T-cell (primary cell): ENCODE measurements around the gene POLR2J3. TPM values are rescaled to one million over a fixed set of nuclear protein-coding genes. Genes with fewer than 3 reads are reported as not detected.
A peak's percentile ranks its signal among the peaks of the same experiment; 100 is the strongest.
"Not testable (repeated sequence)": the region's sequence is repeated elsewhere in the genome, so short reads cannot be mapped to it uniquely, and the experiment has no call there.

ENCODE experiments used
- ATAC-seq, 4 experiments: fragments of 200-7000 bp in 3 of 4; fragments of 150-1000 bp in 1 of 4; cut with Tn5 transposase; replicated peaks in 1 of 4; 1 replicate in 3 of 4; 2 replicates in 1 of 4; pipeline ENCODE4 v1.10.0; 2021; ENCODE audit warnings: moderate library complexity in 3 of 4, mild to moderate bottlenecking in 2 of 4, moderate number of reproducible peaks in 1 of 4
- CTCF ChIA-PET, 2 donors: fragments of 300-600 bp; sonication (Branson Sonifier 250); formaldehyde crosslinking; loops; one replicate each; lab custom pipeline; 2022; ENCODE audit warnings: antibody characterized with exemption in 2 of 2; lab: Charles Lee
- POLR2A ChIA-PET, 2 donors: fragments of 300-600 bp; sonication (Branson Sonifier 250); formaldehyde crosslinking; loops; one replicate each; lab custom pipeline; 2022; ENCODE audit warnings: antibody characterized with exemption in 2 of 2; lab: Charles Lee
- DNase-seq, 35 experiments: peaks; one replicate each; pipeline versions ENCODE4 v3.0.0 to v3.0.0-alpha.2; 2013 to 2023
- H3K27ac ChIP-seq: one replicate; pipeline ENCODE4 v1.5.1; 2013; ENCODE audit warnings: low read length
- H3K27me3 ChIP-seq, 2 experiments: replicated peaks in 1 of 2; 1 replicate in 1 of 2; 2 replicates in 1 of 2; pipeline versions ENCODE4 v1.6.1 to v1.7.0; 2013; ENCODE audit warnings: low read length in 1 of 2, mixed read lengths in 1 of 2; ENCODE audit not compliant: control insufficient read depth in 2 of 2, insufficient read depth in 2 of 2; ENCODE audit errors: extremely low read depth in 1 of 2
- H3K36me3 ChIP-seq, 2 donors: 1 replicate in 1 of 2; 2 replicates in 1 of 2; pipeline versions ENCODE4 v1.6.1 to v1.7.0; 2013; ENCODE audit warnings: low read length in 1 of 2; ENCODE audit not compliant: control insufficient read depth in 2 of 2, insufficient read depth in 1 of 2; ENCODE audit errors: extremely low read depth in 1 of 2
- H3K4me1 ChIP-seq, 2 experiments: 1 replicate in 1 of 2; 2 replicates in 1 of 2; pipeline versions ENCODE4 v1.6.1 to v1.7.0; 2013; ENCODE audit warnings: low read length in 2 of 2, mixed read lengths in 1 of 2; ENCODE audit not compliant: insufficient read depth in 2 of 2, control insufficient read depth in 1 of 2; ENCODE audit errors: extremely low read depth in 1 of 2
- H3K4me3 ChIP-seq, 2 donors: 1 replicate in 1 of 2; 2 replicates in 1 of 2; pipeline versions ENCODE4 v1.5.1 to v1.7.0; 2013; ENCODE audit warnings: mild to moderate bottlenecking in 2 of 2, low read length in 1 of 2, moderate library complexity in 1 of 2; ENCODE audit not compliant: control insufficient read depth in 1 of 2; ENCODE audit errors: extremely low read depth in 1 of 2
- H3K9me3 ChIP-seq: 2 replicates; pipeline ENCODE4 v1.7.0; 2013
- H3K27ac Mint-ChIP-seq, 2 donors: one replicate each; pipeline ENCODE4 v1.8.0; 2020 to 2021; ENCODE audit warnings: mild to moderate bottlenecking in 2 of 2, mixed read lengths in 2 of 2
- H3K27me3 Mint-ChIP-seq, 2 donors: one replicate each; pipeline ENCODE4 v1.8.0; 2021 to 2022; ENCODE audit warnings: mixed read lengths in 2 of 2
- H3K36me3 Mint-ChIP-seq: one replicate; pipeline ENCODE4 v1.8.0; 2021; ENCODE audit warnings: mixed read lengths
- H3K4me1 Mint-ChIP-seq, 3 donors: one replicate each; pipeline ENCODE4 v1.8.0; 2020 to 2022; ENCODE audit warnings: mixed read lengths in 3 of 3, mild to moderate bottlenecking in 1 of 3
- H3K4me3 Mint-ChIP-seq, 3 donors: one replicate each; pipeline ENCODE4 v1.8.0; 2020 to 2022; ENCODE audit warnings: mild to moderate bottlenecking in 3 of 3, mixed read lengths in 3 of 3, moderate library complexity in 3 of 3
- H3K9me3 Mint-ChIP-seq, 3 donors: one replicate each; pipeline ENCODE4 v1.8.0; 2020 to 2022; ENCODE audit warnings: mixed read lengths in 3 of 3
- WGBS: methylation state at CpG from one replicate; pipeline ENCODE4 v1.1.5; 2013; ENCODE audit warnings: missing lambda C conversion rate; ENCODE audit not compliant: insufficient coverage; 5-methylcytosine and 5-hydroxymethylcytosine counted together
- total RNA-seq, 35 experiments: library from RNA in 6 of 35; stranded (reverse) in 6 of 35; fragments of 120-200 nt in 1 of 35; gene quantifications; one replicate each; pipeline versions ENCODE4 v1.2.1 to v1.2.4 and lab custom pipeline; 2013 to 2026

Gene POLR2J3
- total RNA-seq, 5 donors from 2014 or later (not counting 1 experiment from before 2014, with no cell fraction given), result 71.3 to 228 (median 97.5) TPM

- WGBS, result no CpG with 5 or more reads among the region's 13 CpGs
- POLR2A ChIA-PET, result not testable (repeated sequence)
Observed at GRCh38 chr7:102527822-102528793, 44.3 kb downstream of the POLR2J3 start.

GRCh38 chr7:102527182-102527581 lies 45.2 kb downstream of the POLR2J3 start:
- no CpG with 5 or more reads among the region's 8 CpGs for WGBS
- H3K27ac Mint-ChIP-seq, ATAC-seq, H3K27ac ChIP-seq, H3K4me3 ChIP-seq, H3K27me3 Mint-ChIP-seq, H3K4me3 Mint-ChIP-seq, CTCF ChIA-PET, H3K9me3 ChIP-seq, H3K4me1 Mint-ChIP-seq, H3K9me3 Mint-ChIP-seq, H3K36me3 ChIP-seq, H3K27me3 ChIP-seq, DNase-seq, POLR2A ChIA-PET, H3K4me1 ChIP-seq, H3K36me3 Mint-ChIP-seq: not testable (repeated sequence)

More at GRCh38 chr7:102527822-102528793, 44.3 kb downstream of the POLR2J3 start:
- H3K9me3 ChIP-seq, H3K27me3 ChIP-seq, H3K9me3 Mint-ChIP-seq, H3K27ac ChIP-seq, H3K27me3 Mint-ChIP-seq, H3K4me3 Mint-ChIP-seq, ATAC-seq, H3K27ac Mint-ChIP-seq, H3K4me3 ChIP-seq, H3K4me1 ChIP-seq, H3K36me3 Mint-ChIP-seq, H3K4me1 Mint-ChIP-seq, DNase-seq, CTCF ChIA-PET, H3K36me3 ChIP-seq: not testable (repeated sequence)

- WGBS, result no CpG with 5 or more reads among the region's 2 CpGs
- H3K9me3 Mint-ChIP-seq, H3K4me3 ChIP-seq, CTCF ChIA-PET, POLR2A ChIA-PET, H3K4me1 Mint-ChIP-seq, H3K4me1 ChIP-seq, H3K27me3 Mint-ChIP-seq, H3K36me3 ChIP-seq, H3K9me3 ChIP-seq, H3K36me3 Mint-ChIP-seq, ATAC-seq, H3K27ac ChIP-seq, H3K27me3 ChIP-seq, H3K27ac Mint-ChIP-seq, H3K4me3 Mint-ChIP-seq: not testable (repeated sequence)
- DNase-seq, result peak in 1 of 35 experiments; percentile 7
Observed at GRCh38 chr7:102524803-102525202, 47.6 kb downstream of the POLR2J3 start.

GRCh38 chr7:102520797-102521196 lies 51.6 kb downstream of the POLR2J3 start:
- ATAC-seq, H3K27ac ChIP-seq, H3K27me3 Mint-ChIP-seq, H3K27me3 ChIP-seq, H3K4me1 ChIP-seq, H3K9me3 ChIP-seq, H3K27ac Mint-ChIP-seq, H3K4me3 Mint-ChIP-seq, H3K9me3 Mint-ChIP-seq, H3K36me3 Mint-ChIP-seq, H3K4me3 ChIP-seq, H3K4me1 Mint-ChIP-seq, CTCF ChIA-PET, H3K36me3 ChIP-seq, DNase-seq, POLR2A ChIA-PET: not testable (repeated sequence)
- WGBS, result no CpG with 5 or more reads among the region's 5 CpGs

GRCh38 chr7:102517550-102518147 lies 54.7 kb downstream of the POLR2J3 start, which contains the start of gene RASA4B:
Gene RASA4B (minus strand): TSS chr7:102517777. CDS start chr7:102517710, 67 bp downstream.
- H3K4me3 Mint-ChIP-seq, result peak within 1 kb of the TSS in 1 of 3 donors; percentile 54
- DNase-seq (peak in 4 of 35 experiments; percentile 2 to 35 (median 32)), ATAC-seq (peak; percentile 99 to 100 (median 99))
- H3K36me3 Mint-ChIP-seq, H3K9me3 ChIP-seq, H3K4me3 ChIP-seq, H3K27me3 Mint-ChIP-seq, H3K36me3 ChIP-seq, H3K27ac ChIP-seq, H3K27me3 ChIP-seq, H3K4me1 ChIP-seq, H3K4me1 Mint-ChIP-seq, H3K9me3 Mint-ChIP-seq, H3K27ac Mint-ChIP-seq, CTCF ChIA-PET, POLR2A ChIA-PET: not testable (repeated sequence)
- WGBS, result no CpG with 5 or more reads among the region's 61 CpGs
